Measurements from ENCODE around the gene NFYB. TPM values are rescaled to one million over a fixed set of nuclear protein-coding genes. Genes with fewer than 3 reads are reported as not detected.
A peak's percentile ranks its signal among the peaks of the same experiment; 100 is the strongest.
"Not testable (repeated sequence)": the region's sequence is repeated elsewhere in the genome, so short reads cannot be mapped to it uniquely, and the experiment has no call there.

NFYB gene
- total RNA-seq = 10 to 100 TPM in 7 of 8 experiments, 1 to 10 TPM in 1; 8.3 to 25.7 (median 25.2) TPM

DNA sequence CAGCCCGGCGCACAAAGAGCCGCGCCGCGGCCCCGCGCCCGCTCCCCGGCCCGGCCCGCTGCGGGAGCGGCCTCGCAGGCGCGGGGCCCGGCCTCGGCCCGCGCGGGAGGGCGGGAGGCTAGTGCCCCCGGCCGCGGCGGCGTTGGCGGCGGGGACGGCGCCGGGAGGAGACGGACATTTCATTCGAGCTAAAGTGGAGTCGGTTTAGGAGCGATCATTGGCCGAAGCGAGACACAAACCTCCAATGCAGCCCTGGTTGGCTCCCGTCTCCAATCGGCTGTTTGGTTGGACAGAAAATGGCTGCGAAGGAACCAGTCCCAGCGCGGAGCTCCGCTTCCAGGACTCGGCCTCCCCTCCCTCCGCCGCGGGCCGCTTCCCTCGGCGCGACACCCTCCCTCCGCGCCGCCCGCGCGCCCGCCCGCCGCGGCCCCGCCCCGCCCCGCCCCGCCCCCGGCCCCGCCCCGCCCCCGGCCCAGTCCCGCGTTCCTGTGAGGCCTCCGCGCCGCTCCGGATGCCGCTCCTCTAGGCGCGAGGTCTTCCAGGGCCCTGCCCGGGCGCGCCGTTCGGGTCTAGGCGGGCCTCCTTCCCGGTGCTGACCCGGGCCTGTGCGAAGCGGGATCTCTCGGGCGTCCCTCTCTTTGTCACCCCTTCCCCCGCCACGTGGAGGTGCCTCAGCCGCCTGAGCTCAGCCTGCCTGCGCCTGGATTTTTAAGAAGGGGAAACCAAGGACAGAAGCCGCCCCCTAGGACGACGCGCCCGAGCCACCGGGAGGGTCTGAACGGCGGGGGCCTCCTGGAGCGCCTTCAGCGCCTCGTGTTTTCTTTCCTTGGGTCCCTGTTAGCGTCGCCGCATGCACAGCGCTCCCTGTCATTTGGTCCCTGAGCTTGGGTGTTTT, at the start of gene NFYB:
Gene NFYB, minus strand, starts transcription at position 309 of the 895 bp plus-strand sequence. CDS start 2,757 bp downstream, outside the sequence.
- ATAC-seq (replicated peaks in 6 of 8) = peak; percentile 91 to 95 (median 94)
- H3K4me1 ChIP-seq (replicated peaks in 1 of 2) = peaks cover 14 to 24% of the 10 kb centered on the region in 2 donors
- WGBS, 10 experiments = 0 to 33% (median 3%) methylated on average over 3 to 9 of the region's 111 CpGs; no CpG with 5 or more reads in 6 of the 10 experiments
- in situ Hi-C loops (cut with MboI; ENCODE audit: low pct_unique_long_range_greater_than_20kb in 2 of 9, low sequenced_read_pairs in 9 of 9, unreplicated experiment in 9 of 9) = no loop called here
- H3K27ac ChIP-seq = peak within 1 kb of the TSS; percentile 93 to 97
- peak within 1 kb of the TSS; percentile 72 to 99 (median 97) for H3K4me3 ChIP-seq

GRCh38 chr12:104187446-104188155, 49.6 kb upstream of the NFYB start:
- H3K27ac ChIP-seq = no peak overlapping the region
- no peak for ATAC-seq (replicated peaks in 6 of 8)
- in situ Hi-C loops (cut with MboI; ENCODE audit: low pct_unique_long_range_greater_than_20kb in 2 of 9, low sequenced_read_pairs in 9 of 9, unreplicated experiment in 9 of 9) = loop anchor here in 1 of 9 experiments (25.0 kb wide), 1 partner anchor 700 kb away; no protein-coding TSS in a partner anchor
- H3K4me1 ChIP-seq (replicated peaks in 1 of 2) = no peaks in the 10 kb centered on the region
- no peak overlapping the region for H3K4me3 ChIP-seq
- WGBS, 10 experiments = 76 to 95% (median 92%) methylated on average over 4 to 15 of the region's 18 CpGs; no CpG with 5 or more reads in 3 of the 10 experiments

DNA sequence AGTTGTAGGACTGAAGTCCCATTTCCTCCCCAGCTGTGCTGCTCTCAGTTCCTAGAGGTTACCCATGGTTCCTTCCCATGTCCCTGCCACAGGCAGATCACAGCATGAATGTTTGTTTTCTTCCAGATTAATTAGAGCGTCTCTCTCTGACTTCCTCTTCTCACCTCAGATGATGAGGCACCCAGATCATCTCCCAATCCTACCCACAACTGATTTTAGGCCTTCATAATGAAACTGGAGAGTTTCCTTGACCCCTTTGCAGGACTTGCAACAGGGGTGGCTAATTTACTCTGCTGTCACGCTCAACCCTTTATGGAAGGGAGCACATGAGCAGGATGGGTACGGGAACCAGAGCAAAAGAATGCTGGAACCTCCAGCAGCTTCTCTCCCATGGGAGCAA, 45.4 kb upstream of the NFYB start:
- Histone ChIP-seq H3K27ac (no peak overlapping the region), H3K4me3 (no peak overlapping the region), H3K4me1 (replicated peaks in 1 of 2) (no peaks in the 10 kb centered on the region)
- 17 to 100% (median 78%) methylated on average over 1 to 3 of the region's 3 CpGs; no CpG with 5 or more reads in 3 of the 10 experiments for WGBS, 10 experiments
- ATAC-seq (replicated peaks in 6 of 8) = no peak
- in situ Hi-C loops (cut with MboI; ENCODE audit: low pct_unique_long_range_greater_than_20kb in 2 of 9, low sequenced_read_pairs in 9 of 9, unreplicated experiment in 9 of 9) = loop anchor here in 1 of 9 experiments (25.0 kb wide), 1 partner anchor 704 kb away; no protein-coding TSS in a partner anchor

DNA sequence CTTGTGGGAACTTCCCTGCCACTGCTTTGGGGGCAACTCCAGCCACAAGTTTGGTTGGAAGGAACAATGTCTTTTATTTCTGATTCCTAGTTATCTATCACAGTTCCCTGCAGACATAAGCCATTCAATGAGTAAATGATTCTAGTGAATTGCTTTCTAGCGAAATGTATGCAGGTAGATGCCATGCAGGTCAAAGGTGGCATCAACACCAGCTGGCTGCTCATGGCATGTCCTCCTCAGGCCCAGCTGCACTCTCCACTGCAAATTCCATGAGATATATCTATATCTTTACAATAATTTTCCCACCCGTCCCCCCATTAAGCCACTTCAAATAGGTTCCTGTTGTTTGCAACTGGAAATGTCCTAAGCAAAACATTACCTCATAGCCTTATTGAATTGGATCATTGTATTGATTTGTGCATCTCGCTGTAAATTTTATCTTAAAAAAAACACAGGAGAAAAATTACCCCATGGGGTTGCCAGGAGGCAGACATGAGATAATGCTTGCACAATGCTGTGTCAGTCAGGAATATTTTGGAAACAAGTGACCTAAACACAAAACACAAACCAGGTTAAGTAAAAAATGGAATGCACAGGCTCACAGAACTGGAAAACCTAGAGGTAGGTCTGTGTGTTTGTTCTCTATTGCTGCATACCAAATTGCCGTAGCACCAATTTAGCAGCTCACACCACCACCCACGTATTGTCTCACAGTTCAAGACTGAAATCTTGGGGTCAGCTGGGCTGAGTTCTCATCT, 44.8 kb upstream of the NFYB start:
- 55 to 100% (median 84%) methylated on average over 1 to 5 of the region's 5 CpGs; no CpG with 5 or more reads in 2 of the 10 experiments for WGBS, 10 experiments
- in situ Hi-C loops (cut with MboI; ENCODE audit: low pct_unique_long_range_greater_than_20kb in 2 of 9, low sequenced_read_pairs in 9 of 9, unreplicated experiment in 9 of 9) = loop anchor here in 1 of 9 experiments (25.0 kb wide), 1 partner anchor 705 kb away; no protein-coding TSS in a partner anchor
- H3K4me3 ChIP-seq = no peak overlapping the region

GRCh38 chr12:104182144-104182543, 44.1 kb upstream of the NFYB start:
- in situ Hi-C loops (cut with MboI; ENCODE audit: low pct_unique_long_range_greater_than_20kb in 2 of 9, low sequenced_read_pairs in 9 of 9, unreplicated experiment in 9 of 9) = loop anchor here in 1 of 9 experiments (25.0 kb wide), 1 partner anchor 705 kb away; no protein-coding TSS in a partner anchor
- 20 to 100% (median 82%) methylated on average over 1 to 2 of the region's 4 CpGs; no CpG with 5 or more reads in 4 of the 10 experiments for WGBS, 10 experiments
- Histone ChIP-seq H3K27ac (no peak overlapping the region), H3K4me3 (no peak overlapping the region), H3K4me1 (replicated peaks in 1 of 2) (no peaks in the 10 kb centered on the region)
- peak in 1 of 8 experiments; percentile 13 for ATAC-seq (replicated peaks in 6 of 8)

More for the DNA sequence above, 44.8 kb upstream of the NFYB start:
- H3K27ac ChIP-seq = no peak overlapping the region
- no peak for ATAC-seq (replicated peaks in 6 of 8)
- no peaks in the 10 kb centered on the region for H3K4me1 ChIP-seq (replicated peaks in 1 of 2)

GRCh38 chr12:104181313-104181712, 43.3 kb upstream of the NFYB start:
- Histone ChIP-seq H3K4me1 (replicated peaks in 1 of 2) (no peaks in the 10 kb centered on the region), H3K4me3 (no peak overlapping the region), H3K27ac (no peak overlapping the region)
- 20 to 100% (median 52%) methylated on average over 1 to 4 of the region's 4 CpGs; no CpG with 5 or more reads in 2 of the 10 experiments for WGBS, 10 experiments
- in situ Hi-C loops (cut with MboI; ENCODE audit: low pct_unique_long_range_greater_than_20kb in 2 of 9, low sequenced_read_pairs in 9 of 9, unreplicated experiment in 9 of 9) = loop anchor here in 1 of 9 experiments (25.0 kb wide), 1 partner anchor 706 kb away; no protein-coding TSS in a partner anchor
- no peak for ATAC-seq (replicated peaks in 6 of 8)

DNA sequence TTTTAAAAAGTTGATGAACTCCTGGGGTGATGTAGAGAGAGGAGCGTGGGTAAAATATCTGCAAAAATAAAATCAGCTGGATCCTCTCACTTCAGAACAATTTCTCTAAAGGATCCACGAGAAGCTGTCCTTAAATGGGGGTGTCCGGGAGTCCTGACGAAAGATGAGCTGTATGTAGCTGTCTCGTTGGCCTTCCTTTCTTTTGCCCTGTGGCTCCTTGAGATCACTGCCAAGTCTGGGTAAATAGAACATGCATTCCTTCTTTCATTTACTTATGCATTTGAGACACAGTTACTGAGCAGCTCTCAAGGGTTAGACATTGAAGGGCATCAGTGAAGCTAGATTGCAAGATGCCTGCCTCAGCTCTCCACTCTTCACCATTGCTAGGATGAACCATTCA, 42.4 kb upstream of the NFYB start:
- in situ Hi-C loops (cut with MboI; ENCODE audit: low pct_unique_long_range_greater_than_20kb in 2 of 9, low sequenced_read_pairs in 9 of 9, unreplicated experiment in 9 of 9) = loop anchor here in 1 of 9 experiments (25.0 kb wide), 1 partner anchor 707 kb away; no protein-coding TSS in a partner anchor

DNA sequence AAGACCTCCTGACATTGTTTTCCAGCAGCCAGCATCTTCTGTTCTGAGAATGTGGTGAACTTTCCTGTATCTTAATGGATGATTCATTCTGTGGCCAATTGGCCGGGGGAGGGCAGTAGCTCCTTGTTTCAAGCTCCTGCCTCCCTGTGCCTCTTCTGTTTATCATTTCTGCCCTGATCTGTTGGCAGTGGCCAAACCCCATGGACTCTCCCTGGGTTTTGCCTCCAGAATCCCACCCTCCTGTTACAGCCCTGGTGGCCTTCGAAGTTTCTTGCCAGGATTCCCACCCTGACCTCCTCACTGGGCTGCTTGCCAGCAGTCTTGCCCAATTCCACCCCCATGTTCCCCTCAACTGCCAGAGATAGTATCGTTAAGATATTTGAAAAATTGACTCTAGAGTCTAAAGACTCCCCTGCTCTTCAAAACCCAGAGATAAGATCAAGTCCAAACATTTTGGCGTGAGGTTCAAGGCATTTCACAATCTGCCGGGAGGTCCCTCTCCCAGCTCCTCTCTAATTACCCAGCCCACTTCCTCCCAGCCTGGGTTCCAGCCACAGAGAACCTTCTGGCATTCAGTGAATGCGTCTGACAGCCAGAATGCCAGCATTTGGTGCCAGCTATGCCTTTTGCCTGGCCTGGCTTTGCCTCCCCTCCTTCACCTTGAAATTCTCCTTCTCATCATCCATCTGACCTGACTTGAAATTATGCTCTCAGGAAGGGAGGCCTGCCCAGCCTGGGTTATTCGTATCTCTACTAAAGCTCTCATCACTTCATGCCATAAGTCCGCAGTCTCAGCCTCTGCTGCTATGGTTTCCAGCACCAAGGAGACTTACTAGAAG, 39.9 kb upstream of the NFYB start:
- 35 to 96% (median 72%) methylated on average over 1 to 8 of the region's 8 CpGs for WGBS, 10 experiments
- ATAC-seq (replicated peaks in 6 of 8) = peak in 3 of 8 experiments; percentile 81 to 93 (median 89)
- Histone ChIP-seq H3K4me3 (no peak overlapping the region), H3K27ac (no peak overlapping the region), H3K4me1 (replicated peaks in 1 of 2) (no peaks in the 10 kb centered on the region)
- in situ Hi-C loops (cut with MboI; ENCODE audit: low pct_unique_long_range_greater_than_20kb in 2 of 9, low sequenced_read_pairs in 9 of 9, unreplicated experiment in 9 of 9) = loop anchor here in 1 of 9 experiments (25.0 kb wide), 1 partner anchor 709 kb away; no protein-coding TSS in a partner anchor

More for the DNA sequence above, 42.4 kb upstream of the NFYB start:
- Histone ChIP-seq H3K4me3 (no peak overlapping the region), H3K4me1 (replicated peaks in 1 of 2) (no peaks in the 10 kb centered on the region), H3K27ac (no peak overlapping the region)
- peak in 1 of 8 experiments; percentile 88 for ATAC-seq (replicated peaks in 6 of 8)
- 44 to 100% (median 80%) methylated on average over 1 to 5 of the region's 5 CpGs for WGBS, 10 experiments

GRCh38 chr12:104177336-104177662, 39.3 kb upstream of the NFYB start:
- 0 to 88% (median 80%) methylated on average over 2 of the region's 2 CpGs; no CpG with 5 or more reads in 4 of the 10 experiments for WGBS, 10 experiments
- Histone ChIP-seq H3K4me1 (replicated peaks in 1 of 2) (no peaks in the 10 kb centered on the region), H3K4me3 (no peak overlapping the region), H3K27ac (no peak overlapping the region)
- peak in 1 of 8 experiments; percentile 9 for ATAC-seq (replicated peaks in 6 of 8)
- in situ Hi-C loops (cut with MboI; ENCODE audit: low pct_unique_long_range_greater_than_20kb in 2 of 9, low sequenced_read_pairs in 9 of 9, unreplicated experiment in 9 of 9) = loop anchor here in 1 of 9 experiments (25.0 kb wide), 1 partner anchor 710 kb away; no protein-coding TSS in a partner anchor

DNA sequence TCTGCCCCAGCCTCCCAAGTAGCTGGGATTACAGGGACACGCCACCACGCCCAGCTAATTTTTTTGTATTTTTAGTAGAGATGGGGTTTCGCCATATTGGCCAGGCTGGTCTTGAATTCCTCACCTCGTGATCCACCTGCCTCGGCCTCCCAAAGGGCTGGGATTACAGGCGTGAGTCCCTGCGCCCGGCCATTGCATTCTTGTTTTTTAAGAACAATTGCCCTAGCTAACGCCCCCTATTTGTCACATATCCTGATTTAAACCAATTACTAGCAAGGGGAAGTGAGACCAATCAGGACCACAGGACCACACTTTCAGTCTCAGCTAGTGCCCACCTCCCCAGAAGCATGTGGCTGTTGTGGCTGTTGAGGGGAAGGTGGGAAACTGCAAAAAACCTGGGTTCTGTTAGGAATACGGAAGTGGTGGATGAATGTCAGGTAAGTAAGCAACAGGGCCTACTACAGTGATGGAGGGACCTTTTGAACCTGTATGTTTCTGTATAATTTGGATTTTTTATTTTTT, 37.8 kb upstream of the NFYB start:
- no peak overlapping the region for H3K27ac ChIP-seq
- in situ Hi-C loops (cut with MboI; ENCODE audit: low pct_unique_long_range_greater_than_20kb in 2 of 9, low sequenced_read_pairs in 9 of 9, unreplicated experiment in 9 of 9) = loop anchor here in 1 of 9 experiments (25.0 kb wide), 1 partner anchor 712 kb away; no protein-coding TSS in a partner anchor
- no peak overlapping the region for H3K4me3 ChIP-seq
- no peaks in the 10 kb centered on the region for H3K4me1 ChIP-seq (replicated peaks in 1 of 2)
- WGBS, 10 experiments = 33 to 100% (median 80%) methylated on average over 1 to 7 of the region's 10 CpGs; no CpG with 5 or more reads in 3 of the 10 experiments
- ATAC-seq (replicated peaks in 6 of 8) = no peak

DNA sequence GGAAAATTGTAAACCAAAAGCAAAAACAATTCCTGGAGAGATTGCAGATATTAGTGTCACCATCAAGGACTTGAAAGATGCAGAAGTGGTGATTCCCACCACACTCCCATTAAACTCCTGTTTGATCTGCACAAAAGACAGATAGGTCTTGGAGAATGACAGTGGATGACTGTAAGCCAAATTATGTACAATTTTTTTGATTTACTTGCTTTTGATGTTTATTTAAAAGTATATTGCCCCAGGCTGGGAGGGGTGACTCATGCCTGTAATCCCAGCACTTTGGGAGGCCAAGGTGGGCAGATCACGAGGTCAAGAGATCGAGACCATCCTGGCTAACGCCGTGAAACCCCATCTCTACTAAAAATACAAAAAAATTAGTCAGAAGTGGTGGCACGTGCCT, 35.8 kb upstream of the NFYB start:
- H3K27ac ChIP-seq; H3K4me1 ChIP-seq (replicated peaks in 1 of 2); H3K4me3 ChIP-seq; ATAC-seq (replicated peaks in 6 of 8); in situ Hi-C loops (cut with MboI; ENCODE audit: low pct_unique_long_range_greater_than_20kb in 2 of 9, low sequenced_read_pairs in 9 of 9, unreplicated experiment in 9 of 9): not testable (repeated sequence)
- WGBS, 10 experiments = 40 to 100% (median 85%) methylated on average over 1 to 3 of the region's 5 CpGs; no CpG with 5 or more reads in 6 of the 10 experiments

Data from motor neuron (in vitro differentiated cells).